UCSD-AML1 (cell line): ENCODE measurements around the gene SMARCD2.

ENCODE experiments used
- DNase-seq: peaks from one replicate; lab custom pipeline; 2025; ENCODE audit not compliant: unreplicated experiment; lab: John Stamatoyannopoulos, UW

SMARCD2 gene

GRCh38 chr17:63853260-63853659 lies 10.8 kb upstream of the SMARCD2 start:
- no peak for DNase-seq

GRCh38 chr17:63850401-63850800 lies 7.9 kb upstream of the SMARCD2 start:
- DNase-seq: no peak

GRCh38 chr17:63848834-63849689 lies 6.6 kb upstream of the SMARCD2 start:
- peak; percentile 82 for DNase-seq

- no peak for DNase-seq
Observed at GRCh38 chr17:63847525-63848249, 5.2 kb upstream of the SMARCD2 start.

GRCh38 chr17:63845509-63845908 lies 3.0 kb upstream of the SMARCD2 start:
- no peak for DNase-seq

GRCh38 chr17:63843910-63844677 lies 1.6 kb upstream of the SMARCD2 start:
- DNase-seq: no peak

GRCh38 chr17:63843387-63843888 lies 953 bp upstream of the SMARCD2 start:
- DNase-seq: peak; percentile 52

- peak; percentile 59 for DNase-seq
Observed at GRCh38 chr17:63842173-63842539, 329 bp downstream of the SMARCD2 start.

- peak; percentile 56 for DNase-seq
Observed at GRCh38 chr17:63841350-63842172, 924 bp downstream of the SMARCD2 start.

- DNase-seq: no peak
Observed at GRCh38 chr17:63840591-63841349, 1.7 kb downstream of the SMARCD2 start.

- DNase-seq: no peak
Observed at GRCh38 chr17:63838631-63839171, 3.8 kb downstream of the SMARCD2 start.

GRCh38 chr17:63837962-63838600 lies 4.4 kb downstream of the SMARCD2 start:
- no peak for DNase-seq

- DNase-seq: no peak
Observed at GRCh38 chr17:63837480-63837879, 5.0 kb downstream of the SMARCD2 start.

GRCh38 chr17:63836811-63837210 lies 5.7 kb downstream of the SMARCD2 start:
- DNase-seq: no peak

- DNase-seq: no peak
Observed at GRCh38 chr17:63835167-63835720, 7.2 kb downstream of the SMARCD2 start.

- peak; percentile 72 for DNase-seq
Observed at GRCh38 chr17:63834431-63835166, 7.9 kb downstream of the SMARCD2 start.

- no peak for DNase-seq
Observed at GRCh38 chr17:63833741-63834373, 8.6 kb downstream of the SMARCD2 start.
